ENCODE data around the gene BANP.

Gene BANP

DNA sequence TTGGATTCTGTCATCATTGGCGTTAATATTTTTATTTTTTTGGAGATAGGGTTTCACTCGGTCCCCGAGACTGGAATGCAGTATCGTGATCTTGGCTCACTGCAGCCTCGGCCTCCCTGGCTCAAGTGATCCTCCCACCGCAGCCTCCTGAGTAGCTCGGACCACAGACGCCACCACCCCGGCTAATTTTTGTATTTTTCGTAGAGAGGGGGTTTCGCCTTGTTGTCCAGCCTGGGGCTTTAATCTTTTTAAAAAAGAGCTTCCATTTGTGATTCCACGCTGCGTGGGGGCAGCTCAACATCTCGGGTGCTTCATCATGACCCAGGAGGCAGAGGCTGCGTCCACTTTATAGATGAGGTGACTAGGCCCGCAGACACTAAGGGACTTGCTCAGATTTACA, 1.5 kb downstream of the BANP start:
- POLR2A ChIA-PET = interaction anchor here (0.8 to 1.4 kb wide), 3 partner anchors 8 to 14 kb away, joined by 3 to 6 read pairs (median 4); no protein-coding TSS in a partner anchor
- TF ChIP-seq SUZ12 (IDR thresholded peaks at IDR 0.05) (no peak), L3MBTL2 (conservative IDR thresholded peaks at IDR 0.05) (no peak)
- TF ChIP-seq, protein P1, sequence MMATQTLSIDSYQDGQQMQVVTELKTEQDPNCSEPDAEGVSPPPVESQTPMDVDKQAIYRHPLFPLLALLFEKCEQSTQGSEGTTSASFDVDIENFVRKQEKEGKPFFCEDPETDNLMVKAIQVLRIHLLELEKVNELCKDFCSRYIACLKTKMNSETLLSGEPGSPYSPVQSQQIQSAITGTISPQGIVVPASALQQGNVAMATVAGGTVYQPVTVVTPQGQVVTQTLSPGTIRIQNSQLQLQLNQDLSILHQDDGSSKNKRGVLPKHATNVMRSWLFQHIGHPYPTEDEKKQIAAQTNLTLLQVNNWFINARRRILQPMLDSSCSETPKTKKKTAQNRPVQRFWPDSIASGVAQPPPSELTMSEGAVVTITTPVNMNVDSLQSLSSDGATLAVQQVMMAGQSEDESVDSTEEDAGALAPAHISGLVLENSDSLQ (IDR thresholded peaks at IDR 0.05) = no peak
- CTCF ChIA-PET = interaction anchor here (0.6 kb wide), 1 partner anchor 70 kb away, joined by 3 read pairs; no protein-coding TSS in a partner anchor
- no peak for DNase-seq (ENCODE audit: extremely low spot score)

DNA sequence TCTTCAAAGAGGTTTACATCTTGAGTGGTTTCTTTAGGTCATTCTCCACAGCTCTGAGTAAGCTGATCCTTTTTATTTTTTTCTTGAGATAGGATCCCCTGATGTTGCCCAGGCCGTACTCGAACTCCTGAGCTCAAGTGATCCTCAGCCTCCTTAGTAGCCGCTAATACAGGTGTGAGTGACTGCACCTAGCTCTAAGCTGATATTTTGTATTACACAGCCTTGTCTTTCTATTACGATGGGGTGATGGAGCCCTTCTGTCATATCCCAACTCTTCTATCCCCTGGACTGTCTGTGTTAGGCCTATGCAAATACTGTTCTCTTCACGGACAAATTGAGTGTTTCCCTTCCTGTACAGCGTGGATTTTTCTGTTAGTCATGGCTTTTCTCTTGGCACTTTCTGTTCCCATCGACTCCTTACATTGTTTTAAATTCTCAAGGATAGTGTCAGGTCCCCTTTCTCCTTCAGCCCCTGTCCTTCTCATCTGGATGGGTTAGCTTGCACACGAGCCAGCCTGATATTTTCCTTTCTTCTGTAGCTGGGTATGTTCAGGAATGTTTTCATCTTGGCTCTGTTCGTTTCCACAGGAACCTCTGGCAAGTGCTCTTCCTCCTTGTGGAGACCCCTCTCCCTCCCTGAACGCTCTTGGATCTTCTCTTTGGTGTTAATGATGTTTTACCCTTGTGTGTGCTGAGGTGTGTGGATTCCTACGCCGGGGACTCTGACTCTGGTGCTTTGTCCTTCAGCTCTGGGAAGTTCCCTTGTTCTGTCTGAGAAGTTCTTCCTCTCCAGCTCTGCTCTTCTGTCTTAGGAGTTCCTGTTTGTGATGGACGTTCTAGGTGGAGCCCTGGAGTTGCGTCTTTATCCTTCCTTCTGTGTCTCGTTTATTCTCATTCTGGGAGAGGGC, 2.3 kb downstream of the BANP start:
- CTCF ChIA-PET = interaction anchor here (0.6 kb wide), 1 partner anchor 69 kb away, joined by 3 read pairs; no protein-coding TSS in a partner anchor
- POLR2A ChIA-PET = interaction anchor here (0.6 to 1.4 kb wide), 3 partner anchors 8 to 22 kb away, joined by 3 to 6 read pairs (median 3); no protein-coding TSS in a partner anchor
- no peak for DNase-seq (ENCODE audit: extremely low spot score)
- TF ChIP-seq FOXM1 (IDR thresholded peaks at IDR 0.05; ENCODE audit: borderline replicate concordance) (no peak), ZNF384 (IDR thresholded peaks at IDR 0.05) (no peak), L3MBTL2 (conservative IDR thresholded peaks at IDR 0.05) (no peak), CTBP1 (IDR thresholded peaks at IDR 0.05; ENCODE audit: borderline replicate concordance) (no peak), LEF1 (IDR thresholded peaks at IDR 0.05; ENCODE audit: borderline replicate concordance) (no peak), FOXA1 (IDR thresholded peaks at IDR 0.05) (no peak), BHLHE40 (IDR thresholded peaks at IDR 0.05; ENCODE audit: borderline replicate concordance) (no peak), FOXK2 (IDR thresholded peaks at IDR 0.05) (no peak), SP1 (IDR thresholded peaks at IDR 0.05) (no peak), TARDBP (IDR thresholded peaks at IDR 0.05) (no peak), SUZ12 (IDR thresholded peaks at IDR 0.05) (no peak), ELF4 (IDR thresholded peaks at IDR 0.05) (no peak), HDGF (IDR thresholded peaks at IDR 0.05; ENCODE audit: borderline replicate concordance) (no peak)
- TF ChIP-seq, protein P1 (IDR thresholded peaks at IDR 0.05) = no peak

DNA sequence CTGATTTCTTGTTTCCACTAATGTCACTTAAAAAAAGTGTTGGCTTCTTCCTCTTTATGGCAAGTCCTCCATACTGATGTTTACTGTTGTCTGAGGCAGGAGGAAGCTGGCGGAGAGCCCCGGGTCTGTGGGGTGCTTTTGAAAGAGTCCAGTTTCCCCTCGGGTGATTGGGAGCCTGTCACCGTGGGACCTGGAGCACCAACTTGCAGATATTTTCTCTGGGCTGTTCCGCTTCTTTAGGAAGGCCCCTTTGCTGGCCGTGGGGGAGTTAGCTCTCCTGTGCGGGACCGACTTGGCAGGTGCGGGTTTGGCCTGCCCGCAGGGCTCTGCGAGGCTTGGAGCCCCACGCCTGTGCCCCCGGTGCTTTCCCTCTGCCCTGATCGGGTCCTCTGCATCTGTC, 3.1 kb downstream of the BANP start:
- no peak for DNase-seq (ENCODE audit: extremely low spot score)
- ChIA-PET POLR2A (interaction anchor here (0.6 kb wide), 1 partner anchor 23 kb away, joined by 3 read pairs; no protein-coding TSS in a partner anchor), CTCF (no interaction called here)
- no peak for TF ChIP-seq L3MBTL2 (conservative IDR thresholded peaks at IDR 0.05)
- TF ChIP-seq CTBP1 (IDR thresholded peaks at IDR 0.05; ENCODE audit: borderline replicate concordance) = no peak
- no peak for TF ChIP-seq FOXK2 (IDR thresholded peaks at IDR 0.05)
- TF ChIP-seq ARNT (IDR thresholded peaks at IDR 0.05) = no peak
- TF ChIP-seq TARDBP (IDR thresholded peaks at IDR 0.05) = no peak
- no peak for TF ChIP-seq SP1 (IDR thresholded peaks at IDR 0.05)
- no peak for TF ChIP-seq FOXA1 (IDR thresholded peaks at IDR 0.05)
- no peak for TF ChIP-seq LEF1 (IDR thresholded peaks at IDR 0.05; ENCODE audit: borderline replicate concordance)
- TF ChIP-seq ZNF384 (IDR thresholded peaks at IDR 0.05) = no peak

DNA sequence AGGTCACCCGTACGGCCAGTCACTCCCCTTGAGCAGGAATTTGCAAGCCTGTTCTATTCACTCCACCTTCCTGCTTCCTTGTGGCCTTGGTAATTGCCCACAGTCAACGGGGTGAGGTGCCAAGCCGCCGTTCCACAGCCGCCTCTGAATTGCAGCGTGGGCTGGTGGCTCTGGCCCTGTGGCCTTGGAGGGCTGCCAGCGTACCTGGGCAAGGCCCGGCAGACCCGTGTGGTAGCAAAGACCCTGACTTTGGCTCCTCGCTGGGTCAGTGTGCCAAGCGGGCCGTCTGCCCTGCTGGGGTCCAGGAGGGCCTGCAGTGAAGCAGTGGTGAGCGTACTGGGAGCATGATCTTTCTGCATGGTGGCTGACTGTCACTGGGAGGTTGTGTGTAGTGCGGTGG, 3.6 kb downstream of the BANP start:
- DNase-seq (ENCODE audit: extremely low spot score) = no peak
- ChIA-PET CTCF (no interaction called here), POLR2A (no interaction called here)
- TF ChIP-seq ARNT (IDR thresholded peaks at IDR 0.05) (no peak), SP1 (IDR thresholded peaks at IDR 0.05) (no peak), CTBP1 (IDR thresholded peaks at IDR 0.05; ENCODE audit: borderline replicate concordance) (no peak), HDGF (IDR thresholded peaks at IDR 0.05; ENCODE audit: borderline replicate concordance) (no peak), LEF1 (IDR thresholded peaks at IDR 0.05; ENCODE audit: borderline replicate concordance) (no peak)

DNA sequence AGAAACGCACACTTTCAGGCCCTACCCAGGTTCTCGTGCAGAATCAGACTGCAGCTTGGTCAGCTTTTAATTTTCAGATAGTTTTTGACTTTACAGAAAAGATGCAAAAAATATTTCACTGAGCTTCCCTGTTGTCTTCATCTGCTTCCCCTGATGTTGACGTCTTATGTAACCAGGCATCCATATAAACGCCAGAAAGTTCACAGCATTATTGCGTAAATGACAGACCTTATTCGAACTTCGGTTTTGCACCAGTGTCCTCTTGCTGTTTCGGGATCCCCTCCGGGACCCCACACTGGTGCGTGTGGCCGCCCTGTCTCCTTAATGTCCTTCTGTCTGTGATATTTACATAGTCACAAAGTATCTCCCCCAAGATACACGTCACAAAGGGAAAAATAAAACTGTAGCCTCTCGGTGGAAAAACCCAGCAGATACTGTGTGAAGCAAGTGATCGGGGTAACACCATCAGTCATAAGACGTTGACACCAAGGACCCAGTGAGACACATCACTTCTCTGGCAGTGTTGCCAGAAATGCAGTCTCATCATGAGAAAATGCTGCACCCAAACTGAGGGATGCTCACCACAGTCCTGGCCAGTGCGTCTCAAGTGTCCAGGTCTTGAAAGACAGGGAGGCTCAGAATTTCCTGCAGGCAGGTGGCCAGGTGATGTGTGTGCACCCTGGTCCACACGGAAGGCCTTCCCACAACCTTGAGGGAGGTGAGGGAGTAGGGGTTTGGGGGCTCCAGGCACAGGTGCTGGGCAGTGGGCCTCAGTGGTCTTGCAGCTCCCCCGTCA, 4.3 kb downstream of the BANP start:
- TF ChIP-seq NFRKB (IDR thresholded peaks at IDR 0.05) = no peak
- TF ChIP-seq, protein P1 (IDR thresholded peaks at IDR 0.05) = no peak
- no peak for TF ChIP-seq TARDBP (IDR thresholded peaks at IDR 0.05)
- TF ChIP-seq BHLHE40 (IDR thresholded peaks at IDR 0.05; ENCODE audit: borderline replicate concordance) = no peak
- no peak for TF ChIP-seq ARNT (IDR thresholded peaks at IDR 0.05)
- no peak for TF ChIP-seq ELF4 (IDR thresholded peaks at IDR 0.05)
- no peak for TF ChIP-seq ZNF384 (IDR thresholded peaks at IDR 0.05)
- no peak for TF ChIP-seq CTBP1 (IDR thresholded peaks at IDR 0.05; ENCODE audit: borderline replicate concordance)
- no peak for TF ChIP-seq HDGF (IDR thresholded peaks at IDR 0.05; ENCODE audit: borderline replicate concordance)
- no peak for TF ChIP-seq LEF1 (IDR thresholded peaks at IDR 0.05; ENCODE audit: borderline replicate concordance)
- ChIA-PET POLR2A (interaction anchor here (1.5 kb wide), 1 partner anchor 13 kb away, joined by 5 read pairs; no protein-coding TSS in a partner anchor), CTCF (no interaction called here)
- no peak for DNase-seq (ENCODE audit: extremely low spot score)

DNA sequence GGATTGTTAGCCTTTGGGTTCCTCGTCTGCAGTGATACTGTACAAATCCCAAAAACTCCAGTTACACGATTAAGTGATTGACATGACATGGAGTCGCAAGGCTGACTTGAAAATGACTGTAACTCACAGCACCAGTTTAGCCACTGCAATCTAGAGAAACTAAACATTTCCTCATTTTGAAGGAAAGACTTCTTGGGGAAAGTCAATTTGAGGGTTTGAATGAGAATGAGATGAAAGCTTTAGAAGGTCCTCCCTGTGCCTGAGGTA, 4.8 kb downstream of the BANP start:
- DNase-seq (ENCODE audit: extremely low spot score) = no peak
- CTCF ChIA-PET = no interaction called here
- TF ChIP-seq LEF1 (IDR thresholded peaks at IDR 0.05; ENCODE audit: borderline replicate concordance) = no peak
- TF ChIP-seq, protein P1 (IDR thresholded peaks at IDR 0.05) = peak; percentile 36; the same call in 1 of the 2 replicates
- POLR2A ChIA-PET = interaction anchor here (0.9 to 1.5 kb wide), 2 partner anchors 11 to 13 kb away, joined by 3 to 5 read pairs; no protein-coding TSS in a partner anchor

Data from HEK293T (cell line).